ENCODE data around the gene HRH2.

HRH2 gene

GRCh38 chr5:175736652-175737051 lies 78.8 kb downstream of the HRH2 start:
- TF ChIP-seq CTCF (conservative IDR thresholded peaks at IDR 0.05) = no peak
- no peak overlapping the region for H3K27ac ChIP-seq

- H3K27ac ChIP-seq = no peak overlapping the region
- TF ChIP-seq CTCF (conservative IDR thresholded peaks at IDR 0.05) = no peak
These were observed 79.6 kb downstream of the HRH2 start for GRCh38 chr5:175737481-175737880.

GRCh38 chr5:175738126-175738525 lies 80.3 kb downstream of the HRH2 start:
- TF ChIP-seq CTCF (conservative IDR thresholded peaks at IDR 0.05) = no peak
- H3K27ac ChIP-seq = no peak overlapping the region

GRCh38 chr5:175738602-175739133 lies 80.8 kb downstream of the HRH2 start:
- TF ChIP-seq CTCF (conservative IDR thresholded peaks at IDR 0.05) = no peak
- H3K27ac ChIP-seq = no peak overlapping the region

- no peak overlapping the region for H3K27ac ChIP-seq
- no peak for TF ChIP-seq CTCF (conservative IDR thresholded peaks at IDR 0.05)
These were observed 82.1 kb downstream of the HRH2 start for GRCh38 chr5:175740014-175740413.

- no peak for TF ChIP-seq CTCF (conservative IDR thresholded peaks at IDR 0.05)
- H3K27ac ChIP-seq = no peak overlapping the region
These were observed 83.7 kb downstream of the HRH2 start for GRCh38 chr5:175741556-175741955.

- TF ChIP-seq CTCF (conservative IDR thresholded peaks at IDR 0.05) = no peak
- H3K27ac ChIP-seq = no peak overlapping the region
These were observed 84.6 kb downstream of the HRH2 start for GRCh38 chr5:175742290-175742994.
